HEK293T (cell line): ENCODE results near the gene CSK.
A peak's percentile ranks its signal among the peaks of the same experiment; 100 is the strongest.

Source experiments
- CTCF ChIA-PET: fragments of 350-600 bp; formaldehyde crosslinking; extraction: SDS; loops from one replicate; lab custom pipeline; 2021; ENCODE audit warnings: antibody characterized with exemption, inconsistent platforms; lab: Yijun Ruan, JAX
- POLR2A ChIA-PET: fragments of 350-600 bp; formaldehyde crosslinking; extraction: SDS; loops from one replicate; lab custom pipeline; 2020; ENCODE audit warnings: antibody characterized with exemption, inconsistent platforms; lab: Yijun Ruan, JAX
- DNase-seq: peaks from one replicate; pipeline ENCODE4 v3.0.0; 2012; ENCODE audit warnings: mixed read lengths; ENCODE audit errors: extremely low spot score
- ARNT ChIP-seq: fragments of 450-650 bp; IDR thresholded peaks from 2 replicates; pipeline ENCODE4 v1.6.1; 2017; ENCODE audit warnings: mild to moderate bottlenecking
- BHLHE40 ChIP-seq: fragments of 450-650 bp; IDR thresholded peaks from 2 replicates; pipeline ENCODE4 v1.6.1; 2016; ENCODE audit warnings: mild to moderate bottlenecking, moderate library complexity, borderline replicate concordance
- CTBP1 ChIP-seq: fragments of 450-650 bp; IDR thresholded peaks from 2 replicates; pipeline ENCODE4 v1.6.1; 2016; ENCODE audit warnings: borderline replicate concordance
- ELF4 ChIP-seq: fragments of 450-650 bp; IDR thresholded peaks from 2 replicates; pipeline ENCODE4 v1.6.1; 2017; ENCODE audit warnings: antibody characterized with exemption
- FOXA1 ChIP-seq: fragments of 450-650 bp; IDR thresholded peaks from 2 replicates; pipeline ENCODE4 v1.6.1; 2016; ENCODE audit warnings: mild to moderate bottlenecking
- FOXK2 ChIP-seq: fragments of 450-650 bp; IDR thresholded peaks from 2 replicates; pipeline ENCODE4 v1.6.1; 2016; ENCODE audit warnings: mild to moderate bottlenecking
- FOXM1 ChIP-seq: fragments of 450-650 bp; IDR thresholded peaks from 2 replicates; pipeline ENCODE4 v1.6.1; 2017; ENCODE audit warnings: mild to moderate bottlenecking, borderline replicate concordance
- HDGF ChIP-seq: fragments of 450-650 bp; IDR thresholded peaks from 2 replicates; pipeline ENCODE4 v1.6.1; 2017; ENCODE audit warnings: antibody characterized with exemption, borderline replicate concordance
- L3MBTL2 ChIP-seq: fragments of 450-650 bp; conservative IDR thresholded peaks from 2 replicates; pipeline ENCODE4 v1.6.1; 2016; ENCODE audit warnings: mild to moderate bottlenecking
- LEF1 ChIP-seq: fragments of 450-650 bp; IDR thresholded peaks from 2 replicates; pipeline ENCODE4 v1.6.1; 2017; ENCODE audit warnings: mild to moderate bottlenecking, borderline replicate concordance
- NFRKB ChIP-seq: fragments of 450-650 bp; IDR thresholded peaks from 2 replicates; pipeline ENCODE4 v1.6.1; 2016; ENCODE audit warnings: mild to moderate bottlenecking, moderate library complexity
- PKNOX1 ChIP-seq: fragments of 450-650 bp; IDR thresholded peaks from 2 replicates; pipeline ENCODE4 v1.6.1; 2016
- SP1 ChIP-seq: fragments of 450-650 bp; IDR thresholded peaks from 2 replicates; pipeline ENCODE4 v1.6.1; 2017
- SUZ12 ChIP-seq: fragments of 450-650 bp; IDR thresholded peaks from 2 replicates; pipeline ENCODE4 v1.6.1; 2016; ENCODE audit warnings: mild to moderate bottlenecking
- TARDBP ChIP-seq: fragments of 450-650 bp; IDR thresholded peaks from 2 replicates; pipeline ENCODE4 v1.6.1; 2016
- ZNF384 ChIP-seq: fragments of 450-650 bp; IDR thresholded peaks from 2 replicates; pipeline ENCODE4 v1.6.1; 2016

Gene CSK

GRCh38 chr15:74768771-74769342 is 13.0 kb upstream of the CSK start:
- ChIA-PET POLR2A (interaction anchor here (0.6 to 2.1 kb wide), 14 partner anchors 9 to 395 kb away, joined by 3 to 15 read pairs (median 3); partner anchors contain the start of genes CYP1A1, EDC3 and UBL7), CTCF (interaction anchor here (0.5 to 5.9 kb wide), 44 partner anchors 9 to 396 kb away, joined by 3 to 205 read pairs (median 4); partner anchors contain the start of genes CSK, CYP1A1, CYP1A2 and UBL7)
- DNase-seq: peak; percentile 86
- TF ChIP-seq FOXA1: no peak
- no peak for TF ChIP-seq CTBP1
- TF ChIP-seq L3MBTL2: peak; percentile 47; the same call in 1 of the 2 replicates
- no peak for TF ChIP-seq LEF1
- no peak for TF ChIP-seq ELF4
- peak; percentile 86 for TF ChIP-seq PKNOX1
- no peak for TF ChIP-seq SUZ12
- no peak for TF ChIP-seq TARDBP
- TF ChIP-seq BHLHE40: no peak
- TF ChIP-seq HDGF: no peak

GRCh38 chr15:74769463-74770025 is 12.3 kb upstream of the CSK start:
- no peak for TF ChIP-seq HDGF
- TF ChIP-seq BHLHE40: no peak
- no peak for TF ChIP-seq FOXA1
- no peak for TF ChIP-seq FOXM1
- TF ChIP-seq SP1: no peak
- no peak for TF ChIP-seq CTBP1
- no peak for TF ChIP-seq FOXK2
- TF ChIP-seq LEF1: no peak
- no peak for TF ChIP-seq NFRKB
- no peak for TF ChIP-seq PKNOX1
- no peak for TF ChIP-seq TARDBP
- ChIA-PET POLR2A (interaction anchor here (1.0 to 2.1 kb wide), 7 partner anchors 8 to 136 kb away, joined by 3 to 15 read pairs (median 3); partner anchors contain the start of gene EDC3), CTCF (interaction anchor here (0.5 to 5.9 kb wide), 45 partner anchors 8 to 1030 kb away, joined by 3 to 205 read pairs (median 5); partner anchors contain the start of genes CSK, CYP1A1, CYP1A2 and UBL7)
- DNase-seq: no peak

- TF ChIP-seq ARNT (no peak), ELF4 (no peak), NFRKB (no peak), HDGF (no peak), BHLHE40 (no peak), SP1 (no peak), TARDBP (no peak), FOXM1 (no peak), LEF1 (no peak), ZNF384 (no peak), FOXA1 (no peak), FOXK2 (no peak), L3MBTL2 (no peak), PKNOX1 (no peak), CTBP1 (no peak), SUZ12 (no peak)
- DNase-seq: no peak
- ChIA-PET CTCF (interaction anchor here (0.6 to 5.9 kb wide), 24 partner anchors 8 to 396 kb away, joined by 3 to 205 read pairs (median 6); partner anchors contain the start of genes CSK and CYP1A1), POLR2A (interaction anchor here (0.6 to 1.5 kb wide), 10 partner anchors 7 to 136 kb away, joined by 3 to 8 read pairs (median 4); partner anchors contain the start of genes CSK and ULK3)
These were observed 11.5 kb upstream of the CSK start for GRCh38 chr15:74770211-74770903.

- ChIA-PET CTCF (interaction anchor here (0.6 to 5.4 kb wide), 4 partner anchors 14 to 181 kb away, joined by 3 to 43 read pairs (median 4); no protein-coding TSS in a partner anchor), POLR2A (interaction anchor here (1.1 kb wide), 2 partner anchors 10 to 183 kb away, joined by 3 to 5 read pairs; partner anchors contain the start of gene RPP25)
- DNase-seq: no peak
- TF ChIP-seq FOXM1 (no peak), NFRKB (no peak), HDGF (no peak)
These were observed 8.6 kb upstream of the CSK start for GRCh38 chr15:74773329-74773728.

GRCh38 chr15:74773731-74774252 is 8.1 kb upstream of the CSK start:
- DNase-seq: no peak
- ChIA-PET POLR2A (interaction anchor here (1.1 to 1.2 kb wide), 3 partner anchors 10 to 183 kb away, joined by 3 to 5 read pairs (median 4); partner anchors contain the start of genes FAM219B and RPP25), CTCF (interaction anchor here (1.0 kb wide), 1 partner anchor 14 kb away, joined by 4 read pairs; no protein-coding TSS in a partner anchor)
- no peak for TF ChIP-seq FOXM1
- TF ChIP-seq FOXA1: no peak
- TF ChIP-seq SUZ12: no peak
- TF ChIP-seq SP1: no peak
- TF ChIP-seq ELF4: no peak
- no peak for TF ChIP-seq FOXK2
- TF ChIP-seq TARDBP: no peak
- no peak for TF ChIP-seq PKNOX1
- no peak for TF ChIP-seq LEF1
- no peak for TF ChIP-seq BHLHE40
- TF ChIP-seq CTBP1: no peak
- no peak for TF ChIP-seq ARNT
- TF ChIP-seq HDGF: no peak
